Effector CD4-positive, alpha-beta T cell (primary cell): ENCODE measurements around the gene SYT15. TPM values are rescaled to one million over a fixed set of nuclear protein-coding genes. Genes with fewer than 3 reads are reported as not detected.
"Not testable (repeated sequence)": the region's sequence is repeated elsewhere in the genome, so short reads cannot be mapped to it uniquely, and the experiment has no call there.

Source experiments
- DNase-seq: peaks from one replicate; pipeline ENCODE4 v3.0.0-alpha.2; 2020
- total RNA-seq: gene quantifications from one replicate; lab custom pipeline; 2026; lab: John Stamatoyannopoulos, UW

The SYT15 gene
- not detected for total RNA-seq

GRCh38 chr10:46578474-46579178 is at the start of gene SYT15:
TSS of gene SYT15 (plus strand) at chr10:46579128. CDS start at chr10:46579169, 41 bp downstream.
- not testable (repeated sequence) for DNase-seq

GRCh38 chr10:46529742-46530141 is 49.2 kb upstream of the SYT15 start:
- DNase-seq: not testable (repeated sequence)

GRCh38 chr10:46530249-46531186 is 48.4 kb upstream of the SYT15 start:
- DNase-seq: no peak

GRCh38 chr10:46532256-46532655 is 46.7 kb upstream of the SYT15 start:
- DNase-seq: not testable (repeated sequence)

- DNase-seq: no peak
These were observed 44.0 kb upstream of the SYT15 start for GRCh38 chr10:46534828-46535524.

GRCh38 chr10:46536171-46536570 is 42.8 kb upstream of the SYT15 start:
- DNase-seq: no peak

- no peak for DNase-seq
These were observed 42.1 kb upstream of the SYT15 start for GRCh38 chr10:46536781-46537180.

- DNase-seq: no peak
These were observed 41.6 kb upstream of the SYT15 start for GRCh38 chr10:46537309-46537708.

GRCh38 chr10:46538155-46538554 is 40.8 kb upstream of the SYT15 start:
- DNase-seq: no peak

GRCh38 chr10:46538717-46539426 is 40.1 kb upstream of the SYT15 start:
- no peak for DNase-seq

GRCh38 chr10:46539596-46540411 is 39.1 kb upstream of the SYT15 start:
- DNase-seq: no peak

GRCh38 chr10:46540412-46541016 is 38.4 kb upstream of the SYT15 start:
- no peak for DNase-seq

- no peak for DNase-seq
These were observed 37.8 kb upstream of the SYT15 start for GRCh38 chr10:46541017-46541661.

GRCh38 chr10:46541735-46542566 is 37.0 kb upstream of the SYT15 start:
- DNase-seq: no peak

- DNase-seq: no peak
These were observed 36.1 kb upstream of the SYT15 start for GRCh38 chr10:46542567-46543465.

GRCh38 chr10:46543466-46544377 is 35.2 kb upstream of the SYT15 start:
- DNase-seq: no peak
